RWPE1 (cell line): ENCODE measurements around the gene GARIN5B.

Experiments
- CTCF ChIA-PET: fragments of 350-600 bp; sonication (Branson Sonifier 250); formaldehyde crosslinking; extraction: SDS; loops from one replicate; lab custom pipeline; 2021; lab: Yijun Ruan, JAX
- POLR2A ChIA-PET: fragments of 400-600 bp; formaldehyde crosslinking; extraction: SDS; loops from one replicate; lab custom pipeline; 2020; ENCODE audit warnings: antibody characterized with exemption; ENCODE audit not compliant: low non-redundant PET; lab: Yijun Ruan, JAX
- DNase-seq: peaks from one replicate; pipeline ENCODE4 v3.0.0; 2012; ENCODE audit warnings: low spot score
- H3K27ac ChIP-seq: fragments of 450-650 bp; 2 replicates; pipeline ENCODE4 v1.5.1; 2017
- CTCF ChIP-seq: fragments of 450-650 bp; conservative IDR thresholded peaks from 2 replicates; pipeline ENCODE4 v1.5.1; 2017; ENCODE audit warnings: low read depth, mild to moderate bottlenecking

GARIN5B gene

GRCh38 chr19:55387736-55388497, 24.9 kb upstream of the GARIN5B start:
- ChIA-PET CTCF (interaction anchor here (0.6 to 1.2 kb wide), 2 partner anchors 94 to 116 kb away, joined by 3 to 5 read pairs; no protein-coding TSS in a partner anchor), POLR2A (interaction anchor here (0.8 to 2.1 kb wide), 3 partner anchors 19 to 91 kb away, joined by 3 to 6 read pairs (median 3); partner anchors contain the start of gene UBE2S)
- DNase-seq, result no peak
- no peak for TF ChIP-seq CTCF
- H3K27ac ChIP-seq, result peak overlapping the region; percentile 98

- peak overlapping the region; percentile 98 for H3K27ac ChIP-seq
- ChIA-PET CTCF (interaction anchor here (0.6 to 0.8 kb wide), 2 partner anchors 39 to 94 kb away, joined by 3 to 4 read pairs; no protein-coding TSS in a partner anchor), POLR2A (interaction anchor here (1.2 kb wide), 1 partner anchor 14 kb away, joined by 3 read pairs; no protein-coding TSS in a partner anchor)
- no peak for DNase-seq
- TF ChIP-seq CTCF, result no peak
Observed at GRCh38 chr19:55386493-55386971, 23.5 kb upstream of the GARIN5B start.

- CTCF ChIA-PET, result no interaction called here
Observed at GRCh38 chr19:55385724-55386492, 22.8 kb upstream of the GARIN5B start, which contains the start of gene RPL28. Gene RPL28, plus strand, starts transcription at chr19:55385932. Its CDS starts 426 bp downstream, at chr19:55386358.

GRCh38 chr19:55384920-55385723, 22.1 kb upstream of the GARIN5B start:
- CTCF ChIA-PET, result interaction anchor here (1.1 to 1.3 kb wide), 3 partner anchors 21 to 97 kb away, joined by 3 read pairs; no protein-coding TSS in a partner anchor
- H3K27ac ChIP-seq, result peak overlapping the region; percentile 98
- POLR2A ChIA-PET, result interaction anchor here (0.6 to 1.7 kb wide), 4 partner anchors 17 to 84 kb away, joined by 3 to 9 read pairs (median 4); partner anchors contain the start of gene KMT5C
- no peak for TF ChIP-seq CTCF
- DNase-seq, result peak; percentile 89

More at GRCh38 chr19:55385724-55386492, 22.8 kb upstream of the GARIN5B start, which contains the start of gene RPL28:
- peak within 1 kb of the TSS; percentile 98 for H3K27ac ChIP-seq
- DNase-seq, result peak; percentile 91
- TF ChIP-seq CTCF, result no peak
- POLR2A ChIA-PET, result interaction anchor here (1.2 kb wide), 1 partner anchor 13 kb away, joined by 3 read pairs; no protein-coding TSS in a partner anchor

- POLR2A ChIA-PET, result interaction anchor here (0.6 to 1.7 kb wide), 14 partner anchors 12 to 241 kb away, joined by 3 to 9 read pairs (median 4); partner anchors contain the start of genes HSPBP1, KMT5C and UBE2S
- CTCF ChIA-PET, result interaction anchor here (0.5 to 2.0 kb wide), 14 partner anchors 15 to 294 kb away, joined by 3 to 21 read pairs (median 3); partner anchors contain the start of gene KMT5C
- H3K27ac ChIP-seq, result peak within 1 kb of the TSS; percentile 98
- no peak for DNase-seq
- peak; percentile 23; the same call in 1 of the 2 replicates for TF ChIP-seq CTCF
Observed at GRCh38 chr19:55384131-55384919, 21.3 kb upstream of the GARIN5B start, which contains the start of gene TMEM238. Gene TMEM238, minus strand, starts transcription at chr19:55384292. Its CDS starts 33 bp downstream, at chr19:55384259.
